ENCODE data around the gene COL7A1. TPM values are rescaled to one million over a fixed set of nuclear protein-coding genes. Genes with fewer than 3 reads are reported as not detected.

The COL7A1 gene
- total and polyA plus RNA-seq, 2 of the 13 experiments (the other 11 are each of a cell fraction or from before 2014, with no cell fraction given), result 2.7 to 11.7 TPM

DNA sequence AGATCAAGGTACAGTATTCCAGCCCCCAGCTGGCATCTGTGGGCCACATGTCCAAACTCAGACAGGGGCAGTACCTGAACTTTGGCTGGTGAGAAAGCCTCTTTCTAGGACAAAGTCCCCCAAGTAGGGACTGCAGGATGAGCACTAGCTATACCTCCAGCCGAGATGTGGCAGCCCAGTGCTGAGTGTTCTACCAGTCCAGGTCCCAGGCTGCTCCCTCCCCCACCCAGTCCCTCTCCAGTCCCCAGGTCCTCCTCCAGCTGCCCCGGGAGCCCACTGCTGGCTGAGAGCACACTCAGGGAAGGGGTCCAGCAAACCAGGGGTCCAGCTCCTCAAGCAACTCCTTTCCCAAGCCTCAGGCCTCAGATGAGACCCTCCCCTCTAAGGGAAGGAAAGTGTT is 38.6 kb upstream of the COL7A1 start (continued):
- TF ChIP-seq KDM5B (CRISPR knock-in tag; IDR thresholded peaks at IDR 0.05; ENCODE audit: borderline replicate concordance) (peak; percentile 34; the same call in 1 of the 2 replicates), ZNF296 (CRISPR knock-in tag; conservative IDR thresholded peaks at IDR 0.05) (no peak), NFYC (CRISPR knock-in tag; IDR thresholded peaks at IDR 0.05) (no peak)
- TF ChIP-seq, protein P1, sequence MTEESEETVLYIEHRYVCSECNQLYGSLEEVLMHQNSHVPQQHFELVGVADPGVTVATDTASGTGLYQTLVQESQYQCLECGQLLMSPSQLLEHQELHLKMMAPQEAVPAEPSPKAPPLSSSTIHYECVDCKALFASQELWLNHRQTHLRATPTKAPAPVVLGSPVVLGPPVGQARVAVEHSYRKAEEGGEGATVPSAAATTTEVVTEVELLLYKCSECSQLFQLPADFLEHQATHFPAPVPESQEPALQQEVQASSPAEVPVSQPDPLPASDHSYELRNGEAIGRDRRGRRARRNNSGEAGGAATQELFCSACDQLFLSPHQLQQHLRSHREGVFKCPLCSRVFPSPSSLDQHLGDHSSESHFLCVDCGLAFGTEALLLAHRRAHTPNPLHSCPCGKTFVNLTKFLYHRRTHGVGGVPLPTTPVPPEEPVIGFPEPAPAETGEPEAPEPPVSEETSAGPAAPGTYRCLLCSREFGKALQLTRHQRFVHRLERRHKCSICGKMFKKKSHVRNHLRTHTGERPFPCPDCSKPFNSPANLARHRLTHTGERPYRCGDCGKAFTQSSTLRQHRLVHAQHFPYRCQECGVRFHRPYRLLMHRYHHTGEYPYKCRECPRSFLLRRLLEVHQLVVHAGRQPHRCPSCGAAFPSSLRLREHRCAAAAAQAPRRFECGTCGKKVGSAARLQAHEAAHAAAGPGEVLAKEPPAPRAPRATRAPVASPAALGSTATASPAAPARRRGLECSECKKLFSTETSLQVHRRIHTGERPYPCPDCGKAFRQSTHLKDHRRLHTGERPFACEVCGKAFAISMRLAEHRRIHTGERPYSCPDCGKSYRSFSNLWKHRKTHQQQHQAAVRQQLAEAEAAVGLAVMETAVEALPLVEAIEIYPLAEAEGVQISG (CRISPR knock-in tag; IDR thresholded peaks at IDR 0.05), result 0 out of 2 replicates have a peak, but pooled peaks have one; percentile 26

DNA sequence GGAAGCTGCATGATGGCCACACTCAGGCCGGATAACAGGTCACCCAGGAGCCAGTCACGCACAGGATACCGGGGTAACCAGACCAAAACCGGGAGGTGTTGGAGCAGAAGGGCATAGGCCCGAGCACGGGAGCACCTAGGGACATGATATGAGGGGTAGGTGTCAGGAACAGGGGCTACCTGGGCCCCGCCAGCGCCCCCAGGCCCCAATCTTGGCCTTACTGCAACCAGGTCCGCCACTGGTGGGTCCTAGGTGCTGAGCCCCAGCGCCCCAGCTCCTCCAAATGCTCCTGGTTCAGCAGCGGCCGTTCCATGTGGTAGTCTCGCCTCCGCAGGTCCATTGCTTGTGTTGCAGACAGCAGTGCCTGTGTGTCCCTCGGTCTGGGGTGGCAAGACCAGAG is 38.1 kb upstream of the COL7A1 start:
- Histone ChIP-seq H3K79me2 (ENCODE audit: insufficient read depth, low read length) (peaks cover 43% of the 10 kb centered on the region), H3K4me1 (ENCODE audit: insufficient read depth, low read length) (peaks cover 66% of the 10 kb centered on the region), H3K36me3 (replicated peaks in 1 of 2; ENCODE audit: control insufficient read depth in 1 of 2, insufficient read depth in 2 of 2, low read length in 2 of 2) (peaks cover 15 to 55% of the 10 kb centered on the region in 2 experiments; a peak in 4 of 5 replicates), H4K20me1 (ENCODE audit: insufficient read depth, low read length) (no peaks in the 10 kb centered on the region), H3K9ac (ENCODE audit: insufficient read depth, low read depth, low read length) (peak overlapping the region; percentile 83; the same call in 1 of the 2 replicates), H3K9me3 (ENCODE audit: low read length) (no peaks in the 10 kb centered on the region), H3K27me3 (ENCODE audit: control insufficient read depth in 1 of 2, insufficient read depth in 2 of 2, low read length in 2 of 2) (no peaks in the 10 kb centered on the region; a peak in 1 of 5 replicates), H3K4me2 (ENCODE audit: low read depth, low read length) (peak overlapping the region; percentile 88), H2AFZ (ENCODE audit: low read length) (no peak overlapping the region), H3K4me3 (replicated peaks in 1 of 3; ENCODE audit: insufficient read depth in 1 of 3, low read depth in 2 of 3, low read length in 3 of 3) (peak overlapping the region; percentile 71 to 96 (median 93); a peak in 4 of 6 replicates), H3K27ac (ENCODE audit: extremely low read length, insufficient read depth, low read length) (peak overlapping the region; percentile 74)
- DNase-seq (ENCODE audit: low spot score) (no peak), FAIRE-seq (no peak), ATAC-seq (no peak)
- no peak for TF ChIP-seq DPF2 (CRISPR knock-in tag; IDR thresholded peaks at IDR 0.05; ENCODE audit: borderline replicate concordance, low read depth)
- no peak for TF ChIP-seq ZMYM2 (CRISPR knock-in tag; IDR thresholded peaks at IDR 0.05)
- no peak for TF ChIP-seq ZNF788 (CRISPR knock-in tag; IDR thresholded peaks at IDR 0.05; ENCODE audit: borderline replicate concordance)
- TF ChIP-seq ELF4 (CRISPR knock-in tag; IDR thresholded peaks at IDR 0.05; ENCODE audit: borderline replicate concordance), result no peak
- TF ChIP-seq, protein P2, sequence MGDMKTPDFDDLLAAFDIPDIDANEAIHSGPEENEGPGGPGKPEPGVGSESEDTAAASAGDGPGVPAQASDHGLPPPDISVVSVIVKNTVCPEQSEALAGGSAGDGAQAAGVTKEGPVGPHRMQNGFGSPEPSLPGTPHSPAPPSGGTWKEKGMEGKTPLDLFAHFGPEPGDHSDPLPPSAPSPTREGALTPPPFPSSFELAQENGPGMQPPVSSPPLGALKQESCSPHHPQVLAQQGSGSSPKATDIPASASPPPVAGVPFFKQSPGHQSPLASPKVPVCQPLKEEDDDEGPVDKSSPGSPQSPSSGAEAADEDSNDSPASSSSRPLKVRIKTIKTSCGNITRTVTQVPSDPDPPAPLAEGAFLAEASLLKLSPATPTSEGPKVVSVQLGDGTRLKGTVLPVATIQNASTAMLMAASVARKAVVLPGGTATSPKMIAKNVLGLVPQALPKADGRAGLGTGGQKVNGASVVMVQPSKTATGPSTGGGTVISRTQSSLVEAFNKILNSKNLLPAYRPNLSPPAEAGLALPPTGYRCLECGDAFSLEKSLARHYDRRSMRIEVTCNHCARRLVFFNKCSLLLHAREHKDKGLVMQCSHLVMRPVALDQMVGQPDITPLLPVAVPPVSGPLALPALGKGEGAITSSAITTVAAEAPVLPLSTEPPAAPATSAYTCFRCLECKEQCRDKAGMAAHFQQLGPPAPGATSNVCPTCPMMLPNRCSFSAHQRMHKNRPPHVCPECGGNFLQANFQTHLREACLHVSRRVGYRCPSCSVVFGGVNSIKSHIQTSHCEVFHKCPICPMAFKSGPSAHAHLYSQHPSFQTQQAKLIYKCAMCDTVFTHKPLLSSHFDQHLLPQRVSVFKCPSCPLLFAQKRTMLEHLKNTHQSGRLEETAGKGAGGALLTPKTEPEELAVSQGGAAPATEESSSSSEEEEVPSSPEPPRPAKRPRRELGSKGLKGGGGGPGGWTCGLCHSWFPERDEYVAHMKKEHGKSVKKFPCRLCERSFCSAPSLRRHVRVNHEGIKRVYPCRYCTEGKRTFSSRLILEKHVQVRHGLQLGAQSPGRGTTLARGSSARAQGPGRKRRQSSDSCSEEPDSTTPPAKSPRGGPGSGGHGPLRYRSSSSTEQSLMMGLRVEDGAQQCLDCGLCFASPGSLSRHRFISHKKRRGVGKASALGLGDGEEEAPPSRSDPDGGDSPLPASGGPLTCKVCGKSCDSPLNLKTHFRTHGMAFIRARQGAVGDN (CRISPR knock-in tag; IDR thresholded peaks at IDR 0.05), result peak; percentile 52
- TF ChIP-seq FOXM1 (CRISPR knock-in tag; IDR thresholded peaks at IDR 0.05), result no peak
- no TSS peak for BruUV-seq (replicated peaks)
- POLR2A ChIA-PET, result interaction anchor here (2.9 to 4.8 kb wide), 3 partner anchors 11 to 160 kb away, joined by 24 to 140 read pairs (median 40); partner anchors contain the start of genes CELSR3 and TMEM89
- 94% methylated on average over 7 of the region's 15 CpGs for WGBS (ENCODE audit: low lambda C conversion rate)
- CTCF ChIA-PET (ENCODE audit: low intra/inter-chr PET ratio, low total read pairs), result no interaction called here
- in situ Hi-C loops (cut with HindIII; ENCODE audit: extremely low pct_ligation_motif_present, low pct_unique_long_range_greater_than_20kb) (no loop called here), intact Hi-C loops (cut with micrococcal nuclease; ENCODE audit: unreplicated experiment) (no loop called here)

Measured in HepG2 (cell line).